Colonic mucosa (tissue), 4 donors: ENCODE data around the gene GNPTAB. TPM values are rescaled to one million over a fixed set of nuclear protein-coding genes. Genes with fewer than 3 reads are reported as not detected.

Experiments
- DNase-seq: peaks from one replicate; pipeline ENCODE4 v3.0.0-alpha.2; 2020
- H3K27ac ChIP-seq: fragments of 200-600 bp; one replicate; pipeline ENCODE4 v1.8.0; 2021
- H3K27me3 ChIP-seq: fragments of 200-600 bp; one replicate; pipeline ENCODE4 v1.8.0; 2021
- H3K36me3 ChIP-seq: fragments of 200-600 bp; one replicate; pipeline ENCODE4 v1.8.0; 2021
- H3K4me1 ChIP-seq: fragments of 200-600 bp; one replicate; pipeline ENCODE4 v1.8.0; 2021; ENCODE audit warnings: mild to moderate bottlenecking
- H3K4me3 ChIP-seq: fragments of 200-600 bp; one replicate; pipeline ENCODE4 v1.8.0; 2021
- H3K9ac ChIP-seq, 2 donors: one replicate each; pipeline ENCODE4 v1.7.0; 2013; ENCODE audit warnings: control low read depth in 2 of 2, low read depth in 2 of 2, low read length in 2 of 2
- H3K9me3 ChIP-seq: fragments of 200-600 bp; one replicate; pipeline ENCODE4 v1.8.0; 2021
- CTCF ChIP-seq: fragments of 200-600 bp; IDR thresholded peaks from one replicate; pipeline ENCODE4 v1.8.0; 2022; ENCODE audit warnings: antibody characterized with exemption, mild to moderate bottlenecking
- intact Hi-C: fragments of 100-400 bp; cut with DNase I; formaldehyde crosslinking; loops from one replicate; pipeline ENCODE4 v1.14.1; 2022
- total RNA-seq, 2 donors: library from RNA; stranded (reverse); fragmentation: NEBNext Ultra II Directional in 1 of 2; extraction: Animal tissue kit (Norgen Biotek cat#: 25700) in 1 of 2; gene quantifications; one replicate each; pipeline ENCODE4 v1.2.1, GENCODE V29; 2021
- donor health status: healthy.
- donor health status: DM: no; HTN: no; CAD: no.
- donor health status: DM: no; HTN: no; CAD: no.

GNPTAB gene
- total RNA-seq, 2 donors from 2014 or later, result 49.1 to 103 TPM

GRCh38 chr12:101809208-101809607, 21.6 kb downstream of the GNPTAB start:
- Histone ChIP-seq H3K36me3 (no peaks in the 10 kb centered on the region), H3K27ac (no peak overlapping the region), H3K4me3 (no peak overlapping the region), H3K4me1 (no peaks in the 10 kb centered on the region), H3K27me3 (no peaks in the 10 kb centered on the region), H3K9me3 (no peaks in the 10 kb centered on the region), H3K9ac (no peak overlapping the region)
- DNase-seq, result no peak
- TF ChIP-seq CTCF, result no peak
- intact Hi-C loops, result no loop called here

- Histone ChIP-seq H3K9ac (no peak overlapping the region), H3K9me3 (no peaks in the 10 kb centered on the region)
Measured at GRCh38 chr12:101806265-101806664, 24.5 kb downstream of the GNPTAB start.

GRCh38 chr12:101804409-101804808, 26.4 kb downstream of the GNPTAB start:
- Histone ChIP-seq H3K9me3 (no peaks in the 10 kb centered on the region), H3K27me3 (no peaks in the 10 kb centered on the region), H3K27ac (no peak overlapping the region), H3K4me1 (no peaks in the 10 kb centered on the region), H3K4me3 (no peak overlapping the region), H3K36me3 (no peaks in the 10 kb centered on the region), H3K9ac (no peak overlapping the region)
- intact Hi-C loops, result no loop called here
- no peak for TF ChIP-seq CTCF
- no peak for DNase-seq

More at GRCh38 chr12:101806265-101806664, 24.5 kb downstream of the GNPTAB start:
- Histone ChIP-seq H3K27ac (no peak overlapping the region), H3K27me3 (no peaks in the 10 kb centered on the region), H3K4me3 (no peak overlapping the region), H3K4me1 (no peaks in the 10 kb centered on the region), H3K36me3 (no peaks in the 10 kb centered on the region)
- no peak for DNase-seq
- intact Hi-C loops, result no loop called here
- no peak for TF ChIP-seq CTCF

- H3K27ac ChIP-seq, result no peak overlapping the region
- no peak for DNase-seq
- H3K4me1 ChIP-seq, result no peaks in the 10 kb centered on the region
- TF ChIP-seq CTCF, result no peak
- intact Hi-C loops, result no loop called here
- H3K9ac ChIP-seq, result no peak overlapping the region
- H3K27me3 ChIP-seq, result no peaks in the 10 kb centered on the region
- H3K4me3 ChIP-seq, result no peak overlapping the region
- H3K36me3 ChIP-seq, result no peaks in the 10 kb centered on the region
- H3K9me3 ChIP-seq, result no peaks in the 10 kb centered on the region
Measured at GRCh38 chr12:101803978-101804377, 26.8 kb downstream of the GNPTAB start.

- intact Hi-C loops, result no loop called here
- H3K4me3 ChIP-seq, result no peak overlapping the region
- H3K36me3 ChIP-seq, result no peaks in the 10 kb centered on the region
- H3K27me3 ChIP-seq, result no peaks in the 10 kb centered on the region
- no peak for DNase-seq
- no peak overlapping the region for H3K9ac ChIP-seq
- H3K27ac ChIP-seq, result no peak overlapping the region
- no peaks in the 10 kb centered on the region for H3K4me1 ChIP-seq
- no peaks in the 10 kb centered on the region for H3K9me3 ChIP-seq
- no peak for TF ChIP-seq CTCF
Measured at GRCh38 chr12:101802486-101802885, 28.3 kb downstream of the GNPTAB start.

GRCh38 chr12:101799774-101800173, 31.0 kb downstream of the GNPTAB start:
- TF ChIP-seq CTCF, result no peak
- Histone ChIP-seq H3K36me3 (no peaks in the 10 kb centered on the region), H3K27me3 (no peaks in the 10 kb centered on the region), H3K4me1 (no peaks in the 10 kb centered on the region), H3K9me3 (no peaks in the 10 kb centered on the region), H3K27ac (no peak overlapping the region), H3K9ac (no peak overlapping the region), H3K4me3 (no peak overlapping the region)
- DNase-seq, result no peak
- intact Hi-C loops, result no loop called here
